HG02798 (cell line): Measurements from ENCODE around the gene ARNT2.

ENCODE experiments used
- ATAC-seq: cut with Tn5 transposase; IDR thresholded peaks from one replicate; pipeline ENCODE4 v1.9.1; 2021; ENCODE audit warnings: mild to moderate bottlenecking; ENCODE audit not compliant: unreplicated experiment, poor library complexity

ARNT2 gene

GRCh38 chr15:80545078-80545477 lies 140.9 kb downstream of the ARNT2 start:
- no peak for ATAC-seq

- no peak for ATAC-seq
These were observed 143.1 kb downstream of the ARNT2 start for GRCh38 chr15:80547264-80547663.

- no peak for ATAC-seq
These were observed 145.0 kb downstream of the ARNT2 start for GRCh38 chr15:80549191-80549590.

GRCh38 chr15:80549654-80550053 lies 145.5 kb downstream of the ARNT2 start:
- ATAC-seq = no peak

GRCh38 chr15:80550219-80550907 lies 146.2 kb downstream of the ARNT2 start:
- peak; percentile 52 for ATAC-seq

- no peak for ATAC-seq
These were observed 146.7 kb downstream of the ARNT2 start for GRCh38 chr15:80550908-80551260.

GRCh38 chr15:80551348-80551747 lies 147.2 kb downstream of the ARNT2 start:
- no peak for ATAC-seq

- ATAC-seq = no peak
These were observed 150.4 kb downstream of the ARNT2 start for GRCh38 chr15:80554560-80554959.

GRCh38 chr15:80556694-80557367 lies 152.6 kb downstream of the ARNT2 start:
- no peak for ATAC-seq

- ATAC-seq = no peak
These were observed 153.5 kb downstream of the ARNT2 start for GRCh38 chr15:80557441-80558234.

GRCh38 chr15:80558631-80559319 lies 154.6 kb downstream of the ARNT2 start:
- ATAC-seq = no peak

GRCh38 chr15:80559320-80559693 lies 155.1 kb downstream of the ARNT2 start:
- ATAC-seq = no peak

GRCh38 chr15:80559761-80560160 lies 155.6 kb downstream of the ARNT2 start:
- no peak for ATAC-seq

GRCh38 chr15:80560601-80561400 lies 156.6 kb downstream of the ARNT2 start:
- no peak for ATAC-seq

- ATAC-seq = no peak
These were observed 157.3 kb downstream of the ARNT2 start for GRCh38 chr15:80561500-80561899.

- no peak for ATAC-seq
These were observed 157.9 kb downstream of the ARNT2 start for GRCh38 chr15:80562033-80562432.

- no peak for ATAC-seq
These were observed 158.7 kb downstream of the ARNT2 start for GRCh38 chr15:80562846-80563245.

- ATAC-seq = no peak
These were observed 159.3 kb downstream of the ARNT2 start for GRCh38 chr15:80563372-80563997.

GRCh38 chr15:80564056-80564455 lies 159.9 kb downstream of the ARNT2 start:
- no peak for ATAC-seq

GRCh38 chr15:80565398-80565797 lies 161.2 kb downstream of the ARNT2 start:
- no peak for ATAC-seq
